Prostate gland (tissue), 2 donors: ENCODE results near the gene ZNF488.

Experiments
- CTCF ChIP-seq, 4 experiments: fragments of 200-600 bp in 2 of 4; fragments of 450-650 bp in 2 of 4; sonication (generic) in 2 of 4; IDR thresholded peaks; 1 replicate in 3 of 4; 2 replicates in 1 of 4; pipeline ENCODE4 v1.5.1; 2016 to 2019; ENCODE audit warnings: antibody characterized with exemption in 4 of 4, mild to moderate bottlenecking in 2 of 4, moderate library complexity in 2 of 4
- POLR2A ChIP-seq: fragments of 450-650 bp; IDR thresholded peaks from one replicate; pipeline ENCODE4 v1.6.1; 2016; ENCODE audit warnings: antibody characterized with exemption, mild to moderate bottlenecking
- POLR2AphosphoS5 ChIP-seq: sonication (generic); formaldehyde crosslinking; IDR thresholded peaks from one replicate; pipeline ENCODE4 v1.6.1; 2017; ENCODE audit warnings: antibody characterized with exemption

DNA sequence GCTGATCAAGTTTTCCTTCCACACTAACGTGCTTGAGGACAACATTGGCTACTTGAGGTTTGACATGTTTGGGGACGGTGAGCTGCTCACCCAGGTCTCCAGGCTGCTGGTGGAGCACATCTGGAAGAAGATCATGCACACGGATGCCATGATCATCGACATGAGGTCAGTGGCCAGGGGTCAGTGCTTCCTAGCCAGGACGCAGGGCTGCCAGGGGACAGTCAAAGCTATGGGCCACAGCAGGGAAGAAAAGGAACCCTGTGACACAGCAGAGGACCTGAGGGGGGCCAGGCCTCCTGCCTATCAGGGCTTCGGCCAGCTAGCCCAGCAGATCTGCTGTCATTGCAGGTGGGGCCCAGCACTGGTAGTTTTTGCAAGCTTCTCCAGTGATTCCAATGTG is 30.7 kb downstream of the ZNF488 start:
- no peak for TF ChIP-seq CTCF (IDR thresholded peaks at IDR 0.05)
- no peak for TF ChIP-seq POLR2A
- TF ChIP-seq POLR2AphosphoS5, result no peak
